GM12891 (cell line): ENCODE results near the gene SSNA1.

Experiments used
- POLR2A ChIP-seq: IDR thresholded peaks from 2 replicates; pipeline ENCODE4 v1.6.1; 2011; ENCODE audit warnings: low read depth, low read length, control low read depth
- POLR2AphosphoS5 ChIP-seq: IDR thresholded peaks from 2 replicates; pipeline ENCODE4 v1.6.1; 2011; ENCODE audit warnings: low read depth, low read length, control low read depth
- POU2F2 ChIP-seq: IDR thresholded peaks from 2 replicates; pipeline ENCODE4 v1.6.1; 2011; ENCODE audit warnings: low read depth, mild to moderate bottlenecking, control low read depth, low read length, moderate library complexity

DNA sequence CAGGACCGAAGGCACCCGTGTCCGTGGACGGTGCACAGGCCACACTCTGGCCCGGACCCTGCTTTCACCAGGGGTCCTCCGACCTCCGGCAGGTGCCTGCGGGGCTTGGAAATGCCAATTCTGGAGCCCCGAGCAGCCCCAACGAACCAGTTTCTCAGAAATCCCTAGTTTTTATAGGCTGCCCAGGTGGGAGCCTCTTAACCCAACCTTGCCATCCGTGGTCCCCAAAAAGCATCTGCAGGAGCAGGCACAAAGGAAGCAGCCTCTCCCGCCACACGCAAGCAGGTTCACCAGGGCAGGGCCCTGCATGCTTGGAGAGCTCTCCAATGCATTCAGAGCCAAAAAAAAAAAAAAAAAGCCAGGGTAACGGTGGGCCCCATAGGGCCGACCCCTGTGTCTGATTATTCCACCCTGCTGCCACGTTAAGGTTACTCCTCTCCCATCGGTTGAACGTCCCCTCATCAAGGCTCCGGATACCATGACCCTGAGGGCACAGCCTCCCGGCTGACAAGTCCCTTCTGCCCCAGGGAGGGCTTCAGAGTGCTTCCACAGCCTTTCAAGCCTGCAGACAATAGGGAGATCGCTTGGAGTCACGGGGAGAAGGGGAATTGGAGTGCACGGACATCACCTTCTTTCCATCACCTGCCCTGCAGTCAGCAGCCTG is 12.9 kb downstream of the SSNA1 start:
- TF ChIP-seq POLR2A (peak; percentile 30; the same call in 1 of the 2 replicates), POLR2AphosphoS5 (no peak), POU2F2 (0 out of 2 replicates have a peak, but pooled peaks have one; percentile 9)
